Calu3 (cell line): ENCODE measurements around the gene BAK1. TPM values are rescaled to one million over a fixed set of nuclear protein-coding genes. Genes with fewer than 3 reads are reported as not detected.
"Not testable (repeated sequence)": the region's sequence is repeated elsewhere in the genome, so short reads cannot be mapped to it uniquely, and the experiment has no call there.

ENCODE experiments used
- BruUV-seq: library from RNA; stranded (reverse); fragments of 400-500 nt; replicated peaks from 2 replicates; lab custom pipeline; 2021; lab: Mats Ljungman, UMichigan
- CTCF ChIA-PET: fragments of 300-600 bp; sonication (Branson Sonifier 250); formaldehyde crosslinking; loops from one replicate; lab custom pipeline; 2022; ENCODE audit warnings: antibody characterized with exemption; lab: Charles Lee
- DNase-seq: peaks from one replicate; pipeline ENCODE4 v3.0.0; 2022
- H3K27ac Mint-ChIP-seq: one replicate; pipeline ENCODE4 v1.8.0; 2022; ENCODE audit warnings: mixed read lengths; ENCODE audit not compliant: unreplicated experiment
- H3K27me3 Mint-ChIP-seq: one replicate; pipeline ENCODE4 v1.8.0; 2022; ENCODE audit warnings: mixed read lengths; ENCODE audit not compliant: unreplicated experiment
- H3K36me3 Mint-ChIP-seq: one replicate; pipeline ENCODE4 v1.8.0; 2022; ENCODE audit warnings: mild to moderate bottlenecking, moderate library complexity, mixed read lengths; ENCODE audit not compliant: insufficient read depth, unreplicated experiment
- H3K4me1 Mint-ChIP-seq: one replicate; pipeline ENCODE4 v1.8.0; 2022; ENCODE audit warnings: mild to moderate bottlenecking, low read depth, mixed read lengths; ENCODE audit not compliant: unreplicated experiment
- H3K4me3 Mint-ChIP-seq: one replicate; pipeline ENCODE4 v1.8.0; 2022; ENCODE audit warnings: mild to moderate bottlenecking, low read depth, moderate library complexity, mixed read lengths; ENCODE audit not compliant: unreplicated experiment
- H3K9me3 Mint-ChIP-seq: one replicate; pipeline ENCODE4 v1.8.0; 2022; ENCODE audit warnings: low read depth, mixed read lengths; ENCODE audit not compliant: unreplicated experiment
- CTCF ChIP-seq: fragments of 200-600 bp; IDR thresholded peaks from one replicate; pipeline ENCODE4 v1.8.0; 2022; ENCODE audit warnings: antibody characterized with exemption; ENCODE audit not compliant: unreplicated experiment
- intact Hi-C: fragments of 100-400 bp; cut with micrococcal nuclease; formaldehyde crosslinking; loops from one replicate; pipeline ENCODE4 v1.10.0; 2022; ENCODE audit not compliant: unreplicated experiment
- total RNA-seq: library from RNA; stranded (reverse); gene quantifications from 2 replicates; pipeline ENCODE4 v1.2.3, GENCODE V29; 2022

The BAK1 gene
- total RNA-seq, 1 experiment from 2014 or later, result 31.6 TPM

GRCh38 chr6:33600761-33601160 lies 20.7 kb upstream of the BAK1 start:
- no peak for DNase-seq
- H3K27ac Mint-ChIP-seq, result no peak overlapping the region
- peaks cover 9% of the 10 kb centered on the region for H3K9me3 Mint-ChIP-seq
- no peaks in the 10 kb centered on the region for H3K36me3 Mint-ChIP-seq
- CTCF ChIA-PET, result no interaction called here
- TF ChIP-seq CTCF, result no peak
- intact Hi-C loops, result no loop called here
- H3K27me3 Mint-ChIP-seq, result no peaks in the 10 kb centered on the region
- BruUV-seq, result no TSS peak
- H3K4me3 Mint-ChIP-seq, result no peak overlapping the region
- H3K4me1 Mint-ChIP-seq, result peaks cover 21% of the 10 kb centered on the region

GRCh38 chr6:33599413-33599938 lies 19.4 kb upstream of the BAK1 start:
- Mint-ChIP-seq H3K27ac (no peak overlapping the region), H3K36me3 (no peaks in the 10 kb centered on the region), H3K4me3 (no peak overlapping the region), H3K27me3 (no peaks in the 10 kb centered on the region), H3K4me1 (peaks cover 10% of the 10 kb centered on the region), H3K9me3 (peaks cover 2% of the 10 kb centered on the region)
- intact Hi-C loops, result no loop called here
- no TSS peak for BruUV-seq
- CTCF ChIA-PET, result interaction anchor here (1.0 to 1.9 kb wide), 4 partner anchors 13 to 98 kb away, joined by 3 to 6 read pairs (median 4); partner anchors contain the start of gene BAK1
- no peak for DNase-seq
- no peak for TF ChIP-seq CTCF

DNA sequence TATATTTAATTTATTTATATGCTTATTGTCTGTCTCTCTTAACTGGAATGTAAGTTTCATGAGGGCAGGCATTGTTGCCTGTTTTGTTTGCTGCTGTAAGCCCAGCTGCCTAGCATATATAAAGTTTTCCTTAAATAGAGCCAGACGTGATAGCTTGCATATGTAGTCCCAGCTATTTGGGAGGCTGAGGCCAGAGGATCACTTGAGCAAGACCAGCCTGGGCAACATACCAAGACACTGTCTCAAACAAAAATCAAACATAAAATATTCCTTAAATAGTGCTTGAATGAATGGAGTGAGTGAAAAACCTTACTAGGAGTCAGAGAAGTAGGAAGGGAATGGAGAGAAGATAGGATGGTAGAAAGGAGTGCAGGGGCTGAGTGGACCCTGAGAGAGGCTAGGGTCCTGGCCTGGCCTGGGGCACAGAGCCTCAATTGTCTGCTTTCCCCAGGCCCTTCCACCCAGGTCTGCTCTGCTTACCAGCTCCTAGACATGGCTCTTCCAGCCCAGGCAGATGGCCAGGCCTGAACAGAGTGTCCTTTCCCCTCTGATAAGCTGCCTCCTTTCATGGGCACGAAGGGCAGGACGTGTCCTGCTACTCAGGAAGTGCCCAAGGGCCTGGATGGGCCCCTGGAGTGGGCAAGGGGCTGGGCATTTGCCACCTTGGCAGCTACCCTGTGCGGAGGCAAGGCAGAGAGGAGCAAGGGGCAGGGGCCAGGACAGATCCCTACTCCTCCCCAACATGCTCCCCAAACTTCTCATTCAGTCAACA lies 17.7 kb upstream of the BAK1 start:
- no peak for TF ChIP-seq CTCF
- peaks cover 2% of the 10 kb centered on the region for H3K9me3 Mint-ChIP-seq
- intact Hi-C loops, result no loop called here
- CTCF ChIA-PET, result interaction anchor here (1.8 kb wide), 1 partner anchor 24 kb away, joined by 5 read pairs; no protein-coding TSS in a partner anchor
- no peak overlapping the region for H3K4me3 Mint-ChIP-seq
- no TSS peak for BruUV-seq
- H3K27ac Mint-ChIP-seq, result no peak overlapping the region
- no peak for DNase-seq
- H3K36me3 Mint-ChIP-seq, result no peaks in the 10 kb centered on the region
- peaks cover 17% of the 10 kb centered on the region for H3K4me1 Mint-ChIP-seq
- H3K27me3 Mint-ChIP-seq, result no peaks in the 10 kb centered on the region

DNA sequence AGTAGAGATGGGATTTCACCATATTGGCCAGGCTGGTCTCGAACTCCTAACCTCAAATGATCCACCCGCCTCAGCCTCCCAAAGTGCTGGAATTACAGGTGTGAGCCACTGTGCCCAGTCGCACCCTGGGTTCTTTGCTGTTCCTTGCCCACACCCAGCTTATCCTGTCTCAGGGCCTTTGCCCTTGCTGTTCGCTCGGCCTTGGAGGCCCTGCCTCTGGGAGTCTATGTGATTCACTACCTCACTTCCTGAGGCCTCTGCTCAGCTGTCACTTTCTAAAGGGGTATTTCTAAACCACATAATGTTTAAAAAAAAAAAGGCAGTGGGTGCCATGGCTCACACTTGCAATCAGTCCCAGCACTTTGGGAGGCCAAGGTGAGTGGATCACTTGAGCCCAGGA lies 16.8 kb upstream of the BAK1 start:
- H3K4me3 Mint-ChIP-seq, H3K27me3 Mint-ChIP-seq, BruUV-seq, DNase-seq, H3K9me3 Mint-ChIP-seq, CTCF ChIA-PET, H3K27ac Mint-ChIP-seq, intact Hi-C loops, H3K36me3 Mint-ChIP-seq: not testable (repeated sequence)
- H3K4me1 Mint-ChIP-seq, result peaks cover 26% of the 10 kb centered on the region
